OCI-LY3 (cell line): ENCODE results near the gene RPTN.
"Not testable (repeated sequence)": the region's sequence is repeated elsewhere in the genome, so short reads cannot be mapped to it uniquely, and the experiment has no call there.

ENCODE experiments used
- H2AFZ ChIP-seq: fragments of 200-600, 300-600 bp; shearing (Covaris generic); 2 replicates; pipeline ENCODE4 v1.6.0; 2014; ENCODE audit warnings: antibody characterized with exemption, low read depth, low read length
- H3K27ac ChIP-seq: fragments of 200-600, 300-600 bp; sonication (generic); 2 replicates; pipeline ENCODE4 v1.5.1; 2014; ENCODE audit warnings: mild to moderate bottlenecking, low read length, moderate library complexity, mixed read lengths
- H3K27me3 ChIP-seq: fragments of 200-600, 300-600 bp; sonication (generic); 2 replicates; pipeline ENCODE4 v1.6.1; 2014; ENCODE audit warnings: low read depth, low read length, mixed read lengths
- H3K36me3 ChIP-seq: fragments of 200-600, 300-600 bp; sonication (generic); replicated peaks from 2 replicates; pipeline ENCODE3; 2014; ENCODE audit warnings: low read depth, low read length, mixed read lengths
- H3K4me1 ChIP-seq: fragments of 300-600, 200-600 bp; sonication (generic); 2 replicates; pipeline ENCODE4 v1.6.1; 2014; ENCODE audit warnings: low read length, mixed read lengths
- H3K4me2 ChIP-seq: fragments of 200-600, 300-600 bp; sonication (generic); 2 replicates; pipeline ENCODE4 v1.6.1; 2014; ENCODE audit warnings: low read length, mixed read lengths
- H3K4me3 ChIP-seq: fragments of 300-600, 200-600 bp; sonication (generic); 2 replicates; pipeline ENCODE4 v1.5.1; 2014; ENCODE audit warnings: antibody characterized with exemption, mild to moderate bottlenecking, low read length, moderate library complexity
- H3K79me2 ChIP-seq: fragments of 300-600, 200-600 bp; shearing (Covaris generic); 2 replicates; pipeline ENCODE4 v1.6.1; 2014; ENCODE audit warnings: mild to moderate bottlenecking, low read length, mixed read lengths
- H3K9ac ChIP-seq: fragments of 300-600, 200-600 bp; shearing (Covaris generic); 2 replicates; pipeline ENCODE4 v1.6.0; 2014; ENCODE audit warnings: mild to moderate bottlenecking, low read length, moderate library complexity
- H3K9me3 ChIP-seq: fragments of 200-600, 300-600 bp; shearing (Covaris generic); 2 replicates; pipeline ENCODE4 v1.6.1; 2014; ENCODE audit warnings: low read length, mixed read lengths; ENCODE audit not compliant: insufficient read depth
- H4K20me1 ChIP-seq: fragments of 200-600, 300-600 bp; sonication (generic); 2 replicates; pipeline ENCODE4 v1.6.1; 2016; ENCODE audit warnings: low read length, mixed read lengths; ENCODE audit not compliant: insufficient read depth
- CTCF ChIP-seq: fragments of 200-600, 300-600 bp; sonication (generic); IDR thresholded peaks from 2 replicates; pipeline ENCODE4 v1.5.1; 2014; ENCODE audit warnings: antibody characterized with exemption, low read length, low read depth
- EZH2phosphoT487 ChIP-seq: fragments of 200-600 bp; shearing (Covaris generic); IDR thresholded peaks from 2 replicates; pipeline ENCODE4 v1.6.1; 2018; ENCODE audit warnings: antibody characterized with exemption, mixed run types, low read depth

Gene RPTN

GRCh38 chr1:152148981-152149380, 10.0 kb downstream of the RPTN start:
- no peak for TF ChIP-seq EZH2phosphoT487
- H3K4me3 ChIP-seq = no peak overlapping the region
- H4K20me1 ChIP-seq = no peaks in the 10 kb centered on the region

GRCh38 chr1:152148051-152148450, 11.0 kb downstream of the RPTN start:
- no peak for TF ChIP-seq EZH2phosphoT487
- TF ChIP-seq CTCF = no peak
- H3K79me2 ChIP-seq = no peaks in the 10 kb centered on the region
- H3K27me3 ChIP-seq = no peaks in the 10 kb centered on the region
- H3K4me3 ChIP-seq = no peak overlapping the region
- no peak overlapping the region for H3K9ac ChIP-seq
- no peaks in the 10 kb centered on the region for H4K20me1 ChIP-seq
- H3K4me2 ChIP-seq = no peak overlapping the region
- peaks cover 7% of the 10 kb centered on the region for H3K4me1 ChIP-seq
- H2AFZ ChIP-seq = no peak overlapping the region
- H3K9me3 ChIP-seq = peaks cover 11% of the 10 kb centered on the region; the same call in 1 of the 2 replicates
- no peaks in the 10 kb centered on the region for H3K36me3 ChIP-seq
- H3K27ac ChIP-seq = no peak overlapping the region

More at GRCh38 chr1:152148981-152149380, 10.0 kb downstream of the RPTN start:
- H3K36me3 ChIP-seq = no peaks in the 10 kb centered on the region
- H3K79me2 ChIP-seq = no peaks in the 10 kb centered on the region
- H3K27me3 ChIP-seq = no peaks in the 10 kb centered on the region
- no peak overlapping the region for H3K9ac ChIP-seq
- peaks cover 11% of the 10 kb centered on the region; the same call in 1 of the 2 replicates for H3K9me3 ChIP-seq
- H2AFZ ChIP-seq = no peak overlapping the region
- H3K27ac ChIP-seq = no peak overlapping the region
- H3K4me1 ChIP-seq = no peaks in the 10 kb centered on the region
- no peak overlapping the region for H3K4me2 ChIP-seq

GRCh38 chr1:152145769-152146168, 13.3 kb downstream of the RPTN start:
- H3K4me3 ChIP-seq = no peak overlapping the region
- H3K9me3 ChIP-seq = peaks cover 11% of the 10 kb centered on the region; the same call in 1 of the 2 replicates
- no peaks in the 10 kb centered on the region for H4K20me1 ChIP-seq
- H3K27ac ChIP-seq = no peak overlapping the region
- H3K9ac ChIP-seq = no peak overlapping the region
- TF ChIP-seq EZH2phosphoT487 = no peak
- no peak for TF ChIP-seq CTCF
- no peak overlapping the region for H3K4me2 ChIP-seq
- peaks cover 8% of the 10 kb centered on the region for H3K4me1 ChIP-seq
- H2AFZ ChIP-seq = no peak overlapping the region
- H3K36me3 ChIP-seq = no peaks in the 10 kb centered on the region
- H3K79me2 ChIP-seq = no peaks in the 10 kb centered on the region
- H3K27me3 ChIP-seq = peaks cover 7% of the 10 kb centered on the region

GRCh38 chr1:152144674-152145183, 14.3 kb downstream of the RPTN start:
- H4K20me1 ChIP-seq, H3K4me2 ChIP-seq, H3K4me1 ChIP-seq, H3K79me2 ChIP-seq, H2AFZ ChIP-seq, H3K27ac ChIP-seq, H3K36me3 ChIP-seq, H3K9ac ChIP-seq, H3K4me3 ChIP-seq: not testable (repeated sequence)
- Histone ChIP-seq H3K9me3 (peaks cover 11% of the 10 kb centered on the region; the same call in 1 of the 2 replicates), H3K27me3 (peaks cover 16% of the 10 kb centered on the region)

DNA sequence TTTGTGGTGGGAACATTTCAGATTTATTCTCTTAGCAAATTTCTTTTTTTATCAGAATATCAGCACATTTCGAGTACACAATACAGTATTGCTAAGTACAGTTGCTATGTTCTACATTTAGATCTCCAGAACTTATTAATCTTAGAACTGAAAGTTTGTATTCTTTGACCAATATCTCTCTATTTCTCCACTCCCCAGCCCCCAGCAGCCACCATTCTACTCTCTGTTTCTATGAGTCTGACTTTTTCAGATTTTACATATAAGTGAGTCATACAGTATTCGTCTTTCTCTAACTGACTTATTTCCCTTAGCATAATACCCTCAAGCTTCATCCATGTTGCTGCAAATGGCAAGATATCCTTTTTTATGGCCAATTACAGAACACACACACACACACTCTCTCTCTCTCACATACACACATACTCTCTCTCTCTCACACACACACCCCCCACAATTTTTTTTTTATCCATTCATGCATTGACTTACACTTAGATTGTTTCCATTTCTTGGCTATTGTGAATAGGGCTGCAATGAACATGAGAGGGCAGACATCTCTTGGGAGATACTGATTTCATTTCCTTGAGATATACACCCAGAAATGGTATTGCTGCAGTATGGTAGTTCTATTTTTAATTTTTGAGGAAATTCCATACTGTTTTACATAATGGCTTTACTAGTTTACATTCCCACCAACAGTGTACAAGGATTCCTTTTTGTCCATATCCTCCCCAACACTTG, 15.7 kb downstream of the RPTN start:
- H3K36me3 ChIP-seq = no peaks in the 10 kb centered on the region
- H2AFZ ChIP-seq = no peak overlapping the region
- peaks cover 9% of the 10 kb centered on the region; the same call in 1 of the 2 replicates for H3K9me3 ChIP-seq
- H3K79me2 ChIP-seq = no peaks in the 10 kb centered on the region
- no peak overlapping the region for H3K9ac ChIP-seq
- H3K27ac ChIP-seq = no peak overlapping the region
- TF ChIP-seq EZH2phosphoT487 = no peak
- TF ChIP-seq CTCF = no peak
- no peak overlapping the region for H3K4me3 ChIP-seq
- H3K4me2 ChIP-seq = no peak overlapping the region
- peaks cover 8% of the 10 kb centered on the region for H3K4me1 ChIP-seq
- H3K27me3 ChIP-seq = peaks cover 20% of the 10 kb centered on the region
- no peaks in the 10 kb centered on the region for H4K20me1 ChIP-seq
